ENCODE measurements around the gene C11orf97.
"Not testable (repeated sequence)": the region's sequence is repeated elsewhere in the genome, so short reads cannot be mapped to it uniquely, and the experiment has no call there.

The C11orf97 gene, protein sequence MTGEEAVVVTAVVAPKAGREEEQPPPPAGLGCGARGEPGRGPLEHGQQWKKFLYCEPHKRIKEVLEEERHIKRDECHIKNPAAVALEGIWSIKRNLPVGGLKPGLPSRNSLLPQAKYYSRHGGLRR

DNA sequence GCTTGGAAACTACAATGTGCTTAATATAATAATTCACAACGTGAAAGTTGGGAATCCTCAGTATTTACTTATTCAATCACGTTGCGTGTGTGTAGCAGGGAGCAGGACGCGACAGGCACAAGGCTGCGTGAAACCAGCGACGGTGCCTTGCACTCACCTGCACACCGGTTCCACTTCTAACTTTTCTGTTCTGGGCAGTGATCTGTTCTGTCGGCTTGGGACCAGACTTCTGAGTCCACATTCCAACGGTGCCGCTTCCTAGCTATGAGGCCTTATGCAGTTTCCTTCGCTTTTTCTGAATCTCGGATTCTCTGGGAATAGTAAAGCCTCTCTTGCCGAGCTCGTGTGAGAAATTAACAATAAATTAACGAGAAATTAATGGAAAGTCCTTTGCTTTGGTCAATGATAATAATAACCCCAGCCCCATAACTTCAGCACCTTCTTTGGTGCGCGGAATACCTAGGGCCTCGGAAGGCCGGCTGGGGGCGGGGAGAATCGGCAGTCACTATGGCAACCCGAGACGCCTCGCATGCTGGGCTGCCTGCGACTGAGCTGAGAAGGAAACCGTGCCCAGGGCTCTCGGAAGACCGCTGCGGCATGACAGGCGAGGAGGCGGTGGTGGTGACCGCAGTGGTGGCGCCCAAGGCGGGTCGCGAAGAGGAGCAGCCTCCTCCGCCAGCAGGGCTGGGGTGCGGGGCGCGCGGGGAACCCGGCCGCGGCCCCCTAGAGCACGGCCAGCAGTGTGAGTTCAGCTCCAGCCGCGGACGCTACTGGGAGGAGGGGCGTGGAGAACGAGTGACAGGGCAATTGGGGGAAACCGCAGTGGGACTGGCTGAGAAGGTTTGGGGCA is at the start of gene C11orf97:
Gene C11orf97 (plus strand): TSS at position 530 of the 850 bp plus-strand sequence. CDS start 68 bp downstream, at position 598.
- peak within 1 kb of the TSS; percentile 28 for H3K4me3 ChIP-seq (ENCODE audit: low read depth, low read length)

DNA sequence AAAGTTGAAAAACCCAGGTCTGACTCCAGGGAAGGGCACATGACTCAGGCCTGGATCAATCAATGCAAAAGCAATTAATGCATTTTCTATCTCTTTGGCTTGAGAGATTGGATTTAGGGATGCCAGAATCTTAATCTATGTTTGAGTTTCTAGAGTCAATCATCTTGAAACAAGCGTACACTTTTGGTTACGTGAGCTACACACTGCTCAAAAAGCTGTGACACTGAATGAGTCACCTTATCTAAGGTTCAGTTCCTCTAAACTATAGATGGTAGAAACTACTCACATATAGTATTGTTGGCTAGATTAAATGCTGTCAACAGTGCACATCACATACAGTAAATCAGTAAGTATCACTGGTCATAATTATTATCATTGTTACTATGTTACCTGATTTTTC is 42.8 kb upstream of the C11orf97 start:
- H3K4me3 ChIP-seq (ENCODE audit: low read depth, low read length) = no peak overlapping the region

DNA sequence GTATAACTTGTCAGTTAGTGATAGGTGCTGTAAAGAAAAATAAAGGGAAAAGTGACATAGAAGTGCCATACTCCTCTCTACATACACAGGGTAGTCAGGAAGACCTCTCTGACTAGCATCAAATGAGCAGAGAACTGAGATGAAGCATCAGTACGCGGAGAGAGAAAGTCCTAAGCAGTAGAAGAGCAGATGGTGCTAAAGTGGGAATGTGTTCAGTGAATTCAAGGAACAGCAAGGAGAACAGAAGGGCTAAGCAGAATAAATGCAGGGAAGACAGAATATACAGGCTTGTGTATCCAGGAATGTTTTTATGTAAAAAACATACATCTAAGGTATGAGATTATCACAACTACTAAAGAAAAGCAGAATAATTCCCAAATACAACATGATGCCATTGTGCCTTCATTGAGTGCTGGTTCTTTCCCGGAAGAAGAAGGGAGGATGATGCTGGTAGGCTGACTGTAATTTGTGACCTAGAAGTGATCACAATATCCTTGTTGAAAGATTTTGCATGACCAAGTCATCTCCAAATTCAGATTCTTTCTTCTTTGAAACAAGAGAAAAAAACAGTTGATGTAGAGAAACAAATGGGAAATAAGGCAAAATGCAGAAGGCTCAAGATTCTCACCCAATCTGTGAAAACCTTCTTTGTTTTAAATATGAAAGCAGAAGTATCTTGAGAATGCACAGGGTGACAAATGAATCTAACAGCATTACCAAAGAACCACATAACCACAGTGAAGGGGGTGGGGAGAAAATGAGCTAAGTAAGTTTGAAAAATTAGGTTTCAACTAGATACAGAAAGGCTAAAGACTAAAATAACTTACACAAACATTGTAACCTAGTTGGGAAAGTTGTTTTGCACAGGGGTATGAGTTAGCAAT is 39.1 kb upstream of the C11orf97 start:
- no peak overlapping the region for H3K4me3 ChIP-seq (ENCODE audit: low read depth, low read length)

DNA sequence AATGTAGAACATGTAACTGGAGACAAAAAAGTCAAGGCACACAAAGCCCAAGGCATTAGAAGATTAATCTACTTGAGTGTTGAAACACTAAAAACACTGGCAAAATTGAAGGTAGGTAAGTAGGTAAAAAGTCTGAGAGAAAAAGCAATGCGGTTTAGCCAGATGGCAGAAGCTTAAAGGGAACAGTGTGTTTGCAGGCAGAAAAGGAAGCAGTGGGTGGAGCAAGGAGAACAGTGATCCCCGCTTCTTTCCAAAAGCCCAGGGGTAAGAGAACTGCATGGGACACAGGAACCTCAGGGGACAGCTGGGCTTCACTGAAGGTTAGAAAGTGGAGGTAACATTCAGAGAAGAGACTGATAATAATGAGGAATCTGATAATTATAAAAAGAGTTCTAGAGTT is 34.6 kb upstream of the C11orf97 start:
- H3K4me3 ChIP-seq (ENCODE audit: low read depth, low read length) = no peak overlapping the region

DNA sequence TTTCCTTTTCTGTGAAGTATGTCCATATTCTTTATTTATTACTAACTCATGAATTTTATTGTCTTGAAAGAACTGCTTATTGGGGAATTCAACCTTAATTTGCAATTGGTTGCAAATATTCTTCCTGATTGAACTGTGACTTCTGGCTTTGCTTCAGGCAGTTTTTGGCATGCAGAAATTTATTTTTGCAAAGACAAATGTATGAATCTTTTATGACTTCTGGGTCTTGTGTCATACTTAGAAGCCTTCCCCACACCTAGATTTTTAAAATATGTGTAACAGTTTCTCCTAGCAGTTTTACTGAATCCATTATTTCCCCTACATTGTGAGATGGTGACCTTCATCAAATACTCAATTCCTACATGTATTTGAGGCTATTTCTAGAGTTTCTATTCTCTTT is 30.9 kb upstream of the C11orf97 start:
- no peak overlapping the region for H3K4me3 ChIP-seq (ENCODE audit: low read depth, low read length)

DNA sequence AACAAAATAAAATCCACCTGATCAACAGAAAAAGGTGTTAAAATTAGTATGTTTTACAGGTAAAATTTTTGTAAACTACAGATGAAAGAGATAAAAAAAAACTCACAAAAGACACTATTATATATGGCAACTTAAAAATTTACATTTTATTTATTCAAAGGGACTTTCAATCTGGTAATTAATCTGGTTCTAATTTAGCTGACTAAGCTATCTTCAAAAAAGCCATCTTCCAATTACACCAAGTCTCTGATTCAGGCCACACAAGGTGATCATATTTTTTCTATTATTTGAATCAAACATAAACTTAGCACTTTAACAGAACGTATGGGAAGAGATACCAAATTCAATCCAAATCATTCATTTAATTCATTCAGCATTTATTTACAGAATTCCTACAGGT is 26.2 kb upstream of the C11orf97 start:
- H3K4me3 ChIP-seq (ENCODE audit: low read depth, low read length) = no peak overlapping the region

DNA sequence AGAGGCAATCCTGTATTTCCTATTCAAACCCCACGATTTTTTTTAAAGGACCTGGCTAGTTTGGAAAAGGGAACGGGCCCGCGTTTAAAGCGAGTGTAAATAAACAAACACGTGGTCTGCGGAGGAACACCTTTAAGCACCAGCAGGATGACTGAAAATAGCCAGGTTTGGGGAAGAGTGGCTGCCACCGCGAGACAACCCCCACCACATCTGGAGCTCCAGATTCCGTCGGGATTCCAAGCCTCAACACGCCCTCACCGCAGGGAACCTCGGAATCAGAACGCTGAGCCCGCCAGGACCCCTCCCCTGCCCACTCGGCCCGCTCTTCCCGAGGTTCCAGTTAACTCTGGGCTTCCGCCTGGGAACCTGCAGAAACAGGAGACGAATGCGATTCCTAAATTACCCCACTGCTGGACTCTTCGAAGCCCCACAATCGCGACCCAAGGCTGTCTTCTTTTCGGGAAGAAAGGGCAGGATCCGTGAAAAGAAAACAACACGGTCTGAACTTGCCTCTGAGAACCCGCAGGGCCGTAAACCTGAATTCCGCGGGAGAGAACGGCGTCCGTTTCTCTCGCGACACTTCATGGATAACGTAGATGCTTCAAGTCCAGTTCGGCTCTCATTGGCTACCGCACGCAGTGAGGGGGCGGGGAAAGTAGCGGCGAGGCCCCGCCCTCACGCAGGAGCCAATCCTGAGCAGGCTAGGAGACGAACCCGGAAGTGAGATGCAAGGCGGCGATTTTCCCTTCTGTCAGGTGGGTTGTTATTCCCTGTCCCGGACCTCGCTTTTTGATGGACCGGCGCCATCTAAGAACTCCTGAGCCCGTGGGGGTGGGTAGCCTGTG is 18.8 kb upstream of the C11orf97 start, which contains the start of the genes ANKRD49 and MRE11:
Gene ANKRD49 (plus strand): TSS at position 704 of the 845 bp plus-strand sequence. CDS start 2,710 bp downstream, outside the sequence.
Gene MRE11 (minus strand): TSS at position 564 of the 845 bp plus-strand sequence. CDS start 1,043 bp downstream, outside the sequence.
- peak within 1 kb of the TSS; percentile 96 for H3K4me3 ChIP-seq (ENCODE audit: low read depth, low read length)

DNA sequence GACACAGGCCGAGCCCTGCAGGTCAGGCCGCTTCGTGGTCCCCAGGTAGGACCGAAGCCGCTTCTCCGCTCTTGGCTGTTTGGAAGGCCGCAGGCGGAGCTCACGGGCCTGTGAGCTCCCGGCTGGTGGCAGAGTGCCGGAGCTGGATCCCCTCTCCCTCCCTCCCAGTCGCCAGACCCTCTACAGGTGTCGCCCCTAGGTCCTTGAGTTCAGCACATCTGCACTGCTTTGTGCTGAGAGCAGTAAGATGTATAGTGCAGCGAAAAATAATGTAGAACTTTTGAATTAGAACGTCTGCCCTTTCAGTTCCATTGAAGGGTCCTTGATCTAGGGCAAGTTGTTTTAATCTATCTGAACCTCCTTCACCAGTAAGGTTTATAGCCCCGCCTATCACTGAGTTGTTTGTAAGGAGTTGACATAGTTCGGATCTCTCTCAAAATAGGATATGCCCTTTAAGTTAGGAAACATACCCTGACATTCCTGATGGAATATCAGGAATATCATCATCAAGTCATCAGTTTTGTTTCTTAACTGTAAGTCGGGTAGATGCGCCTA is 18.1 kb upstream of the C11orf97 start:
- H3K4me3 ChIP-seq (ENCODE audit: low read depth, low read length) = peak overlapping the region; percentile 96

DNA sequence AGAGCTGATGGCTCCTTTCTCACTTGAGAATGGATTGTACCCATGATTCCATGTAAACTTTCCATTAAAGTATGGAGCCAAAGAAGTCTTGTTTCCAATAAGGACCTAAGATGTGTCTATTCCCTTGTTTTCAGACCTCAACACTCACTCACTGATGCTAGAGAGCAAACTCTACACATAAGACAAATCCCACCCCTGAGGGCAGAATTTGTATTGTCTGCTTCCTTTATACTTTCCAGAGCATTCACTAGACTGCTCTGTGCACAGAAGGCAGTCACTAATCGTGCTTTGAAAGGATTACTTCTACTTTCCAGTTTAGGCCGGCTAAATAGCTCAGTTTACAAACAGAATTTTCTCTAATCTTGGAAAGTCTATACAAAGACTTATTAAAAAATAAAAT is 12.1 kb upstream of the C11orf97 start:
- no peak overlapping the region for H3K4me3 ChIP-seq (ENCODE audit: low read depth, low read length)

DNA sequence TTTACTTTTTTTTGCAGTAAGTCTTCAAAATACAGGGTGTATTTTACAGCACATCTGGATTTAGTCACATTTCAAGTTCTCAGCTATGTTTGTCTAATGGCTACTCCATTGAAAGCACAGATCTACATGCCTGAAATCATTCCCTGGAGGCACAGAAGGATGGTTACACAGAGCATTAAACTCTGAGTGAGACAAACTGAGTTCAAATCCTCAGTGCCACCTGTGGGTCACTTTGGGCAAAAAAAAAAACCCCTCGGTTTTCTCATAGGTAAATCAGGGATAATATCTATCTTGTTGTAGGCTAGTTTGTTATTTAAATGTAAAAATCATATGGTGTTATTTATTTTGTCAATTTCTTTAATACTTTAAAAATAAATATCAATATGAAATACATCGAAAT is 10.7 kb upstream of the C11orf97 start:
- H3K4me3 ChIP-seq (ENCODE audit: low read depth, low read length) = no peak overlapping the region

DNA sequence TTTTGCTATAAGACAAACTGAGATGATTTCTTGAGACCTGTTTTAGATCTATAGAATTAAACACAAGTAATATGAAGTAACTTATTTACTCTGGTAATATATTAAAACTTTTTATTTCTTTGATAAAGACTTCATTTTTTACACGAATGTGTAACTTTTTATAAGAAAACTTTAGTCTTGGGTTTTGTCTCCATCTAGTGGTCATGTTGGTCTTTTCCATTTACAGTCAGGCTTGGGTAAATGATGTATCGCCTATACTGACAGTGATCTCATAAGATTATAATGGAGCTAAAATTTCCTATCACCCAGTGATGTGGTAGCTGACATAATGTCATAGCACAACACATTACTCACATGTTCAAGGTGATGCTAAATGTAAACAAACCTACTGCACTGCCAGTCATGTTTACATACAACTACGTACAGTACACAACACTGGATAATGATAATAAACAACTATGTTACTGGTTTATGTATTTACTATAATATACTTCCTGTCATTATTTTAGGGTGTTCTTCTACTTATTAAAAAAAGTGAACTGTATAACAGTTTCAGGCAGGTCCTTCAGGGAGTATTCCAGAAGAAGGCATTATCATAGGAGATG is 7.5 kb upstream of the C11orf97 start:
- no peak overlapping the region for H3K4me3 ChIP-seq (ENCODE audit: low read depth, low read length)

DNA sequence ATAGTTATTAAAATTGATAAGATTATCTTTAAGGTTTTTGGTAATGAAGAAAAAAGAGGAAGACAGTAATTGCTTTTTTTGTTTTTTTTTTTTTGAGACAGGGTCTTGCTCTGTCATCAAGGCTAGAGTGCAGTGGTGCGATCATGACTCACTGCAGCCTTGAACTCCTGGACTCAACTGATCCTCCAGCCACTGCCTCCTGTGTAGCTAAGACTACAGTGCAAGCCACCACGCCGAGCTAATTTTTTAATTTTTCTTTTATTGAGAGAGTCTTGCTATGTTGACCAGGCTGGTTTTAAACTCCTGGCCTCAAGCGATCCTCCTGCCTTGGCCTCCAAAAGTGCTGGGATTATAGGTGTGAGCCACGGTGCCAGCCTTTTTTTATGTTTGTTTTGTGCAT is 5.7 kb upstream of the C11orf97 start:
- not testable (repeated sequence) for H3K4me3 ChIP-seq (ENCODE audit: low read depth, low read length)

DNA sequence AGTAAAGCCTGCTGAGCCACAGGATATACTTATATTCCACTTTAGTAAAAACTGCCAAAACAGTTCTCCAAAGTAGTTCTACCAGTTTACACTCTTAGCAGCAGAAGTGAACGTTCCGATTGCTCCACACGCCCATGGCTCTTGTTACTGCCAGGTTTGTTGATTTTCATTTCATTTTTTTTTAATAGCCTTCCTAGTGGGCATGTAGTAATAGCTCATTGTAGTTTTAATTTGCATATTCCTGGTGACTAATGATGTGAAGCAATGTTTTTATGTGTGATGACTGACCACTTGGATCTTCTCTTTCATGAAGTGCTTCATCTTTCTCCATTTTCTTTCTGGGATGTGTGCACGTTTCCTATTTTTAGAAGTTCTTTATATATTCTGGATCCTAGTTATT is 4.8 kb upstream of the C11orf97 start:
- no peak overlapping the region for H3K4me3 ChIP-seq (ENCODE audit: low read depth, low read length)

DNA sequence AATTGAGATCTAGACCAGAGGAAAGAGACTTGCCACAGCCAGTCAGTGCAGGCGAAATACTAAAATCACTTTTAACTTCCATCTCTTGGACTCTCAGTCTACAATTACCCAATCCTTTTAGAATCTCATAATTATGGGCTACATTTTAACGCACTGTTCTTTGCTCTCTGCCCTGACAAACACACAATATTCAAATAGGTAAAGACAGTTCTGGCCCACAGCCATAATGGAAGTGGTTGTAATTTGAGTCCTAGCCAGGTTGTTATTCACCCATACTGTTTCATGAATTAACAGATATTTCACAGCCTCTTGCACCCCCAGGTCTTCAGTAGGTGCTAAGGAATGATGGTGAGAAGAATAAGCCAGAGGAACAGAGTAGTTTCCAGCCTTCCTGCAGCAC is 830 bp downstream of the C11orf97 start:
- H3K4me3 ChIP-seq (ENCODE audit: low read depth, low read length) = no peak overlapping the region

DNA sequence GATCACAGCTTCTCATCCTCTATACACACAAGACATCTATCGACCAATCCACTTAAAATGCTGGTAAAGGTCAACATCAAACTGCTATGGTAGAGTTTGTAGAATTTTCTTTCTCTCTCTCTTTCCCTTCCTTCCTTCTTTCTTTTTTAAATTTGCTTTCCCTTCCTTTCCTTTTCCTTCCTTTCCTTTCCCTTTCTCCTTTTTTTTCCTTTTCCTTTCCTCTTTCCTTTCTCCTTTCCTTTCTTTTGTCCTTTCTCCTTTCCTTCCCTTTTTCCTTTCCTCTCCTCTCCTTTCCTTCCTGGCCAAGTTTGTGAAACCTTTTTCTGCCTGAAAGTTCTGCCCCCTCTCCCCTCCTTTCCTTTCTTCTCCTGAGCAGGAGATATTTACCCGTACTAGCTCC is 3.1 kb downstream of the C11orf97 start:
- no peak overlapping the region for H3K4me3 ChIP-seq (ENCODE audit: low read depth, low read length)

DNA sequence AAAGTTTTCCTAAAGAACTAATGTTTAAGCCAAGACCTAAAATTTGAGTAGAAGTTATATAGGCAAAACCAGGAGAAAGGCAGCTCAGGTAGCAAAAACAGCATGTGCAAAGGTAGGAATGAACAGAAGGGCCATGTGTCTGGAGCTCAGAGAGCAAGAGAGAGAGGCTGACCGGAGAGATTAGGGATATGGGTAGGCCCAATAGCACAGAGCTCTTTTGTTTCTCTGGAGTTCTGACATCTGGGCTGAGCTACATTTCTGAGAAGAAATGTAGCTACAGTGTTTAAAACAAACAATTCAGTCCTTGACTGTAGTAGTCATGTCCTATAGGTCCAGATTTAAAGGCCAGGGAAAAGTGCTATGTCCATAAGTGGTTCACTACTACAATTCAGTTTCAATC is 4.5 kb downstream of the C11orf97 start:
- no peak overlapping the region for H3K4me3 ChIP-seq (ENCODE audit: low read depth, low read length)

DNA sequence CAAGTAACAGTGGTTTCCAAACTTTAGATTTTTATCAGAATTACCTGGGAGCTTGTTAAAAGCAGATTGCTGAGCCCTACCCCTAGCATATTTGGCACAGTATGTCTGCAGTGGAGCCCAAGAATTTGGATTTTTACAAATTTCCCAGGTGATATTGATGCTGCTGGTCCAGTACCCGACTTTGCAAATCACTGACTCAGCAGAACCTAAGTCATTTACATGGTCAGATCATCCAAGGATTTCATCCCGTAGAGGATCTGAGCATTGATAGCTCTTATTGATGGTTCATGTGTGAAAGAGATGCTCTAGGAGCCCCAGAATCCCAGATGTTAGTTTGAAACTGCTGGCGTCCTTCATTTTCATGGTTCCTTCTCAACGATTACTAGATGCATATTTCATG is 6.0 kb downstream of the C11orf97 start:
- H3K4me3 ChIP-seq (ENCODE audit: low read depth, low read length) = no peak overlapping the region

DNA sequence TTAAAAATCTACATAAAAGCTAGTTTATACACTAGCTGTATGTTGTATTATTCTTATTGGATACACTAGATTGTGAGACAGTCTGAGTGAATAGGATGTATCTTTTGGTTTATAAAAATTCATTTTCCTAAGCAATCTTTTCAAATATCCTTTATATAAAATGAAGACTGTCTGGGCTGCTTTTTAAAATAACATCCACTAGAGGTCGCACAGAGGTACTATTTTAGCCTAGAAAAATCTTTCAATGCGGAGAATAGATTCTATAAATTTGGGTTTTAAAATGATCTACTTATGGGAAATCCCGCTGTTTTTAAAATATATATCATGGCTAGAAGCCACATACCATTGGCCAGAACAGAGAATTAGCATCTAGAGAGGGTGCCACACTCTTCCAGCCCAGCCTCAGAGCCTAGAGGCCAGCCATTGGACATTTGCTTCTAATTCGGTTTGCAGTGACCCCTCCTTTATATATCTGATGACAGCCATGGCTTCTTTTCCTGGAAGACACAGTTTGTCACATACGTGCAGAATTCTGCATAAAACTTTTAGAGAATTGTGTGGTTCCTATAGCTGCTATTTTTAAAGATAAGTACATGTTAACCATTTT is 7.3 kb downstream of the C11orf97 start:
- no peak overlapping the region for H3K4me3 ChIP-seq (ENCODE audit: low read depth, low read length)

DNA sequence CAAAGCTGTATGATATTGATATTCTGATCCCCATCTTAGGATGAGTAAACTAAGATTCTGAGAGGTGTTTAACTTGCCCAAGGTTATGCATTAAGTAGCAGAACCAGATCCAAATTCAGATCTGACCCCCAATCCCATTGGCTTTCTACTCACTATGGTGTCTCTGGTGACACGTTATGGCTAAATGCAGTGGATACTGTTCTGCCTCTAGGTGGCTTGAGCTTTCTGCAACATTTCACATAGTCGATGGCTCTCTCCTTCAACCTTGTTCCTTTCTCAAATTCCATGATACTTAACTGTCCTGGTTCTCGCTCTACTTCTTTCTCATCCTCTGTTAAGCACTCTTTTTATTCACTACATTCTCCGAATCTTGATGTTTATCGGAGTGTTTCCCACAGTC is 9.4 kb downstream of the C11orf97 start:
- H3K4me3 ChIP-seq (ENCODE audit: low read depth, low read length) = no peak overlapping the region

All from iPS-11a (cell line).